Measurements from ENCODE around the gene LARGE1.

DNA sequence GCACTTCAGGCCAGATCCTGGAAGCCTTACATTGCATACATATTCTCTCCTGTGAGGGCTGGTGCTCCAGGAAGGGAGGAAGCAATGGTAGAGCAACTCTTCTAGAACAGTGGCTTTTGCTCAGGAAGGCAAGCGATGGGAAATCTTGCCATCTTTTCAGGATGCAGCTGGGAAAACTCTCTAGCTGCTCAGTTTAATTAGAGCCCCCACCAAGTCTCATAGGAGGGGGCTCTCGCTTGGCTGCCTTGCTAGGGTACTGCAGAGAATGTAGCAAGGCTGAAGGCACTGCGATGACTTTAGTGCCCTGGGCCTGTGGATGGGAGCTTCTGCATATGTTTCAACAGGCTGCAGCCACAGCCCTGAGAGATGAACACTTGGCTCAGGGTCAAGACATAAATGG lies 504.9 kb downstream of the LARGE1 start:
- TF ChIP-seq CTCF (IDR thresholded peaks at IDR 0.05), result no peak
- TF ChIP-seq POLR2AphosphoS5 (IDR thresholded peaks at IDR 0.05), result no peak
- no peak for TF ChIP-seq POLR2A (IDR thresholded peaks at IDR 0.05)
